HTR-8/SVneo (cell line): Measurements from ENCODE around the gene COPG1.

Source experiments
- DNase-seq: peaks from one replicate; pipeline ENCODE4 v3.0.0; 2011; ENCODE audit warnings: low spot score, mixed read lengths; ENCODE audit not compliant: insufficient read length
- FAIRE-seq: peaks from 2 replicates; lab custom pipeline; 2011; peaks lifted over from hg19 to GRCh38; lab: Jason Lieb, UNC

The COPG1 gene

DNA sequence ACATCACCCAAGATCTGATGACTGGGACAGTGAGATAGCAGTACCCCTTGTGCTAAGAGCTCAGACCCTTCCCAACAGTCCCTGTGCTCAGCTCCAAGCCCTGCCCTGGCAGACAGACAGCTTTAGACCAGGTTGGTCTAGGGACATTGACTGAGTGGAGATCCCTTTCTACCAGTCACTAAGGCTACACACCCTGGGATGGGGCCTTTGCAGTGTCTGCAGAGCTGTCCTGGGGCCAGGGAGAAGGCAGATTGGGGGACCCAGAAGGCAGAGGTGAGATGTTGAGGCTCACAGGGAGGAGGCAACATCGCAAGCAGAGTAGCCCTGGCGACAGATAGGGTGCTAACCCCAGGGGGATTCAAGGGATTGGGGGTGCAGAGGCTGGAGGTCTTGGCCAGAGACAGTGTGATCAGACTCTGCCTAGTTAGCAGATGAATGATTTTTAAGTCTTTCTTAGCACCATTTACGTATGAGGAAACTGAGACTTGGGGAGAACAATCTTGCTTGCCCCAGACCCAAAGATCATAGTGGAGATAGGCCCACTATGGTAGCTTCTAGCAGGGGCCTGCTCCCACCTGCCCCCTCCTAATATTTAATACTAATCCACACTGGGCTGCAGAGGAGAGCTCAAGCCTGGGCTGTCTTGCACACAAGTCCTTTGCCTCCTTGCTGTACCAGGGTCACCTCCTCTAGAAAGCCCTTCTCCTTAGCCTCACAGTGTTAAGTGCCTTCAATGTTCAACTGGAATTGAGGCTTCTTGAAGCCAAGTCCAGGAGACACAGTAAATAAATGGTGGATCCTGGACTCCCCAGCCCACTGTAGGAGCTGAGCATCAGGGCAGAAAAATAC, 61.9 kb downstream of the COPG1 start:
- DNase-seq: no peak
- FAIRE-seq: no peak

DNA sequence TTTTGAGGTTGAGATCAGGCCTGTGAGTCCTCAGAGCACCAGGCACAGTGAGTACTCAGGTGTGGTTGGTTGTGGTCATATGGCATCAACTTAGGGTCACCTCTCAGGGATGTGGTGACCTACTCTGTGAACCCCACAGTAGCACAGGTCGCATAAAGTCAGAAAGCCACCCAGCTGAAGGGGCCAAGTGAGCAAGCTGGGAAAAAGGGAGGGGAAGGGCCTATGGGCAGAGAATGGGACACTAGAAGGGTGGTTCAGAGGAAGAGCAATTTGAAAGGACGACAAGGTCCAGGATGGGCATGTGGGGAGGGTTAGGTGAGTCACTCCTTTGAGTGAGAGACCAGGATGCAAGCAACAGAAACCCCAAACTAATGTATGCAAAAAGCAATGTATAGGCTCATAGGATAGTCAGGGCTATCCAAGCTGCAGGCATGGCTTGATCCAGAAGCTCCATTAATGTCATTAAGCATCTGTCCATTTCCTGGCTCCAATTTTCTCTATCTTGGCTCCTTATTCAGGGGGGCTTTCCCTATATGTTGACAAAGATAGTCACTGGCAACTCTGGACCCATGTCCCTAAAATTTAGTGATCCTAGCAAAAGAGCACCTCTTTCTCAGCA, 62.7 kb downstream of the COPG1 start:
- FAIRE-seq (no peak), DNase-seq (no peak)

GRCh38 chr3:129312671-129313414, 63.4 kb downstream of the COPG1 start:
- no peak for FAIRE-seq
- no peak for DNase-seq

- FAIRE-seq (no peak), DNase-seq (no peak)
Observed at GRCh38 chr3:129313415-129313664, 63.9 kb downstream of the COPG1 start.

- FAIRE-seq (no peak), DNase-seq (no peak)
Observed at GRCh38 chr3:129313665-129314385, 64.4 kb downstream of the COPG1 start.

DNA sequence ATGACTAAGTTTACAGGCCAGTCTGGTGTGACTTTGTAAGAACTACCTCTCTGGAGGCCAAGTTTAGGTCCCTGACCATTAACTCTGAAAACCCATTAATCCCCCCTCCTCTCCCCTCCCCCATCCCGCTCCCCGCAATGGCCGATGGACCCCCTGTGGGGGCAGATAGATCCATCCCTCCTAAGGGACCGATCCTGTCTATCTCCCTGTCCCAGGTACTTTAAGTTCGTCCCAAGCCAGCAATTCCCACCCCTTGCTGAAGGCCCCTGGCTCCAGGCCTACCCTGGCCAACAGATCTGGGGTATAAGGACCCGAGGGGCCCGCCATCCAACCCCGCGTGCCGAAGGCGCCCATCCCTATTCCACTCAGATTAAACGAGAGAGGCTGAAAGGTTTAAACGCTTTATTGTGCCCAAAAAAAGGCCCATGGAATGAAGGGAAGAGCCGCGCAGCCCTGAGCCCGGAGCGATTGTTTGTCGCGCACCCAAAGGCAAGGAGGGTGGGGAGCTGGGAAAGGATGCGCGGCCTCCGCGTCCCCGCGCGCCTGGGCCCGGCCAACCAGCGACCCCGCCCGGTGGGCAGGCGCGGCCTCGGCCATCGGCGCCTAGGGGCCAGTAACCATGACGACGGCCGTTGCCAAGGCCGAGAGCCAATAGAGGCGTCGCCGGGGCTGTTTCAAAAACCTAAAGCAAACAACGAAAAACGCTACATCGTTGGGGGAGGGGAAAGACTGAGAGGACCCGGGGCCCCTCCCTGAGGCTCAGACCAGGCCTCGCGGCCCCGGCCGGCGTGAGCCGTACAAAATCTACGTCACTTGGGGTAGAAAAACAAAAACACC, 65.2 kb downstream of the COPG1 start:
- FAIRE-seq (peak; percentile 55), DNase-seq (peak; percentile 85)

- FAIRE-seq: no peak
Observed at GRCh38 chr3:129315223-129315997, 66.0 kb downstream of the COPG1 start.

DNA sequence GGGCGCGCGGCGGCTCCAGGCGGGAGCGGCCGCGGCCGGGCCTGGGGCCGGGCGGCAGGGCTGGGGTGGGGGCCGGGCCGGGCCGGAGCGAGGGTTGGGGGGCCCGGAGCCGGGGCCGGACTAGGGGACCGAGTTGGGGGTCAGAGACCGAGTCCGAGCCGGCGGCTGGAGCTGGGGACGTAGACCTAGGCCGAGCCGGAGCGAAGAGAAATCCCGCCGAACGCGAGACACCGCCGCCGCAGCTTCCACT, 66.5 kb downstream of the COPG1 start:
- FAIRE-seq: no peak
- no peak for DNase-seq

More at GRCh38 chr3:129315223-129315997, 66.0 kb downstream of the COPG1 start:
- DNase-seq: no peak

DNA sequence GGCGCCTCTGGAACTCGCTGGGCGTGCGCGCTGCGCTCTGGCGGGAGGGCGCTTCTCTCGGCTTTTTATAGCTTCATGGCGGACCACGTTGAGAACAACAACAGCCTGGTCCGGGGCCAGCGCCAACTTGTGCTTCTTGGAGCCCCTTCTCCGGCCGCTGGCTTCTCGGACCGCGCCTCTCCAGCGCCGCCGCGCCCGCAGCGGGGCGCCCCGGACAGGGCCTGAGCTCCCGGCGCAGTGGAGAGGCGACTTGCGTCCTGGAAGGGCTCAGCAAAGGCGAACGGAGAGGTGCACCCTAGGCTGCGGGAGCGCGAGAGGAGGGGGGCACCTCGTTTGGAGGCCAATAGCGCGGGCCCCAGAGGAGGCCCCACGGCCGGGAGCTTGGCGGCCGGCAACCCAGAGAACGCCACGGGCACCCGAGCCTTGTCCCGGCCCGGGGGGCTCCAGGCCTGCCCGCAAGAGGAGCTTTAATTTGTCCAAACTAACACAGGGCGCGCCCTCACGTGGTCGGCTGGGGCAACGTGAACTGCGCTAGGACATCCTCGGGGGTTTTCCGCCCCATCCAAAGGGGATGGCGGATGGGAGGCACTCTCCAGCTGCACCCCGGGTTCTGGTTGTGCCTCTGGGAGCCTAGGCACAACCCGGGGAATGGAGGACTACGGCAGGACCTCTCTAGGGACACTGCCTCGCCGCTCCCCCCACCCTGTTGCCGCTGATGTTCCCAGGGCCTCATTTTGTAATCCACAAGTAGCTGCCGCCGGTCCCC, 67.0 kb downstream of the COPG1 start:
- peak; percentile 76 for DNase-seq
- no peak for FAIRE-seq

- no peak for FAIRE-seq
- no peak for DNase-seq
Observed at GRCh38 chr3:129317014-129317771, 67.8 kb downstream of the COPG1 start.

DNA sequence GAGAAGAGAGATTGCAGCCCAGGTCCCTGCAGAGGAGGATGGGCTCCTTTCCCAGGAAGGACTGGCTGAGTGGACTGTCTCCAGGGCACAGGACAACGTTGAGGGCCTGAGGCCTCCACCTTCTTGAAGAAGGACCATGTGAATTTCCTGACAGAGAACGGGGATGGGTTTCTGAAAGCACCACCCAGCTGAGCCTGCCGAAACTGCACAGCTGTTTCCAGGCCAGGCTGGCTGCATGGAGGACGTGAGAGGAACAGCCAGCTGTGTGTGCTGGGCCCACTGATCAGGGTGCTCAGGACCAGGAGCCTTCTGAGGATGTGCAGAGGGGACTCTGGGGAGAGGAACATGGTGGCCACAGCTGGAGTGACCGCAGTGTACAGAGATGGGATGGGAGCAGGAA, 68.4 kb downstream of the COPG1 start:
- DNase-seq (no peak), FAIRE-seq (no peak)

DNA sequence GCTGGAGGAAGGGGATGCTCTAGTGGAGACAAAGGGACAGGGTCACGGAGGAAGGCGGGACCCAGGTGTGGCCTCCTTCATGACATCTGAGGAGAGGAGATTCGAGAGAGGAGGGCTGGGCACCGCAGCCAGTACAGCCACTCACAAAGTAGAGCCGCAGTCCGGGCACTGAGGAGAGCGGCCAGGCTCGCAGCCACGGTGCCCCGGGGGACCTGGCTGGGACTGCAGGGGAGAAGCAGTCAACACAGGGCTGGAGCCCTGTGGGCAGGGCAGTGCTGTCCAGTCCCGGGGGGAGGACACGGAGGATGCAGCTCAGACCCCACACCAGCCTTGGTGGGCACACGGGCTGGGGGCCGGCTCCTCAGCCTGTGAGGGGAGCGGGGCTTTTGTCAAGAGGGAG, 69.5 kb downstream of the COPG1 start:
- DNase-seq (no peak), FAIRE-seq (no peak)

DNA sequence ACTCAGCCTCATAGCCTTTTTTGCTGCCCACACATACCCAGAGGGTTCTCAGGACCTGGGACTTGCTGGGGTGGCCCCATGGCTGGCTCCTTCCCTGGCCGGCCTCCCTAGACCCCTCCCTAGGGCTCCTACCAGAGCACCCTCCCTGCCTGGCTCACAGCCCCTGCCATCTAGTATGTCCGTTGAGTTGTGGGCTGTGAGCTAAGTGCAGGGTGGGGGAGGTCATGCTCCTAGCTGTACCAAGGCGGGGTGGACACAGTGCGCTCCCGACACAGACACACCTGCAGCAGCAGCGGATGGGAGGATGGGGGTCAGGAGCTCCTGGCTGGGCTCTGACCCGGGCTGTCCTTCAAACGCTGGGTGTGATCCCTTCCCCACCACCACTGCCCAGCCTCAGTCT, 70.9 kb downstream of the COPG1 start:
- DNase-seq (no peak), FAIRE-seq (no peak)

DNA sequence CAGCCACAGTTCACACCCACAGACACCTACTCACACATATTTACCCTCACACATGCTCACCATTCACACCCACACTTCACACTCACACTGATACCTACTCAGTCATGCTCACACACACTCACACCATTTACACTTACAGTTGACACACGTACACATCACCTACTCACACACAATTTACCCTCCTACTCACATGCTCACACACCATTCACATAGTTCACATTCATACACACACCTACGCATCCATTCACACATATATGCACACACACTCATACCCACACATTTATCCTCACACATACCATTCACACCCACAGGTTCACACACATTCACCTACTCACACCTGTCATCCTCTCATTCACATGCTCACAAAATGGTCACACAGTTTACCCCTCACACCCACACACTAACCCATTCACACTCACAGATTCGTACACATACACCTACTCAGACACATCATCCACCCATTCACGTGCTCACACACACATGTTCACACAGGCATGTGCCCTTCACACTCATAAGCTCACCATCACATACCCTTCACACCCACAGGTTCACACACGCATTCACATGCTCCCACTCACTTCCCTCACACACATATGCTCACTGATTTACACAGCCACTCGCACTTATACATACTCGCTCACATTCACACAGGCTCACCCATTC, 71.5 kb downstream of the COPG1 start:
- FAIRE-seq: peak; percentile 94
- DNase-seq: no peak

DNA sequence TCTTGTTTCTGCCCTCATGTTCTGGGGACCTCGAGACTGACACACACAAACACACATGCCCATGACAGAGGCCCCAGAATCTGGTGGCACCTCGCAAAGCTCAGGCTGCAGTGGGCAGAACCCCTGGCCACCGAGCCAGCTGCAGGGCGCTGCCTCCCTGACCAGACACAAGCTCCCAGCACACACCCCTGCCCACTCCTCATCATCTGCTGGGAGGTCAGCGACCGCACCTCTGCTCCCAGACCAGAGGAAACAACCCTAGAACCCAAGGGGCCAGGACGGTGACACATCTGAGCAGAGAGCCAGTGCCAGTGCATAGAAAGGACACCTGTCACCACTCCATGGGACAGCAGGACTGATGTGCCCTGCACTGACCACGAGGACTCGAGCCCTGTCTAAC, 72.5 kb downstream of the COPG1 start:
- DNase-seq: no peak
- no peak for FAIRE-seq

DNA sequence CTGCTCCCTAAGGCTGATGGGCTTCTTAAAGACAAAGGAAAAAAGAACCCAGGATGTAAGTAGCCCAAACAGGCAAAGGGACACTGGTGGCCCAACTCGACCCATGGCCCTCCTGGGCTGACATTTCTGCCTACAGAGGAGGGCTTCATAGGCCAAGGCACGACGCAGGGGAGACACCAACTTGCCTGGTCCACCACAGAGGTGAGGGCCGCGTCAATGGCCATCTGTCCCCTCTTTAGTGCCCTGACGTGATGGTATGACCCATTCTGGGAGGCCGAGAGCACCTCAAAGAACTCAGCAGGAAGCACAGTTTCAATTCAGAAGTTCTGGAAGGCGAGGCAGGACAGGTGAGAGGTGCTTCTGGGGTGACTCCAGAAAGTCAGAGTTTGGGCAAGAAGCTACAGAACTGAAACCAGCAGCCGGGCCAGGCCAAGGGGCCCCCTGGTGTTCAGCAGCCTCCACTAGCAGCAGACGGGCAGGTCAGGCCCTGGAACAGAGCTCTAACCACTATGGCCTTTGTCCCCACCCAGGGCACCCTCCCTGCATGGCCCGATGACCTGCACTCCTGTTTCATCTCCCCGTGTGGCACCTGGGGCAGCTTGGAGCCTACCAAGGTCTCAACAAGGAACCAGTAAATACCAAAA, 74.4 kb downstream of the COPG1 start:
- FAIRE-seq (no peak), DNase-seq (no peak)

GRCh38 chr3:129324855-129325254, 75.4 kb downstream of the COPG1 start:
- no peak for FAIRE-seq
- no peak for DNase-seq
